Neural cell (in vitro differentiated cells): ENCODE data around the gene MACF1.

ENCODE experiments used
- EP300 ChIP-seq: fragments of 450-650 bp; conservative IDR thresholded peaks from 2 replicates; pipeline ENCODE4 v1.6.1; 2014; ENCODE audit warnings: antibody characterized with exemption, mild to moderate bottlenecking, moderate library complexity; ENCODE audit not compliant: poor library complexity, severe bottlenecking
- EZH2 ChIP-seq: fragments of 200-600, 300-800 bp; shearing (Covaris generic), sonication (generic); IDR thresholded peaks from 2 replicates; pipeline ENCODE4 v1.6.1; 2014; ENCODE audit warnings: antibody characterized with exemption, low read length, borderline replicate concordance, mild to moderate bottlenecking; ENCODE audit not compliant: insufficient read depth, poor library complexity, severe bottlenecking
- MXI1 ChIP-seq: fragments of 450-650 bp; conservative IDR thresholded peaks from 2 replicates; pipeline ENCODE4 v1.6.1; 2014; ENCODE audit warnings: antibody characterized with exemption, mild to moderate bottlenecking; ENCODE audit not compliant: poor library complexity, severe bottlenecking
- POLR2AphosphoS5 ChIP-seq: IDR thresholded peaks from 2 replicates; pipeline ENCODE4 v1.6.1; 2012
- RAD21 ChIP-seq: fragments of 450-650 bp; conservative IDR thresholded peaks from 2 replicates; pipeline ENCODE4 v1.6.1; 2014; ENCODE audit warnings: antibody characterized with exemption, mild to moderate bottlenecking, moderate library complexity
- SMC3 ChIP-seq: fragments of 450-650 bp; conservative IDR thresholded peaks from 2 replicates; pipeline ENCODE4 v1.6.1; 2014; ENCODE audit warnings: antibody characterized with exemption, mild to moderate bottlenecking, moderate library complexity; ENCODE audit not compliant: poor library complexity
- TF ChIP-seq, protein P1 (sequence below): fragments of 450-650 bp; IDR thresholded peaks from 2 replicates; pipeline ENCODE4 v1.5.1; 2014; ENCODE audit warnings: antibody characterized with exemption, mild to moderate bottlenecking, moderate library complexity; ENCODE audit not compliant: poor library complexity, severe bottlenecking
- TF ChIP-seq, protein P2 (sequence below): IDR thresholded peaks from 2 replicates; pipeline ENCODE4 v1.6.1; 2012; ENCODE audit warnings: borderline replicate concordance

DNA sequence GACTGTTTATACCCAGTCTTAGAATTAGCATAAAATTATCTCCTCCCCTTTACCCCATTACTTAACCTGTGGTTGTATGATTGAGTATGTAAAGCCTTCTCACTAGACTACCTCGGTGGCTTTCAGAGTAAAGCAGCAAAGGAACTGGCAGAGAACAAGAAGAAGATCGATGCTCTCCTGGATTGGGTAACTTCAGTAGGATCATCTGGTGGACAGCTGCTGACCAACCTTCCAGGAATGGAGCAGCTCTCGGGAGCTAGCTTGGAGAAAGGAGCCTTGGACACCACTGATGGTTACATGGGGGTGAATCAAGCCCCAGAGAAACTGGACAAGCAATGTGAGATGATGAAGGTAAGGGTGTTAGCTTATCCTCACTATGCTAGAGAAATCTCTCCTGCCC, 148.4 kb downstream of the MACF1 start:
- TF ChIP-seq, protein P1, sequence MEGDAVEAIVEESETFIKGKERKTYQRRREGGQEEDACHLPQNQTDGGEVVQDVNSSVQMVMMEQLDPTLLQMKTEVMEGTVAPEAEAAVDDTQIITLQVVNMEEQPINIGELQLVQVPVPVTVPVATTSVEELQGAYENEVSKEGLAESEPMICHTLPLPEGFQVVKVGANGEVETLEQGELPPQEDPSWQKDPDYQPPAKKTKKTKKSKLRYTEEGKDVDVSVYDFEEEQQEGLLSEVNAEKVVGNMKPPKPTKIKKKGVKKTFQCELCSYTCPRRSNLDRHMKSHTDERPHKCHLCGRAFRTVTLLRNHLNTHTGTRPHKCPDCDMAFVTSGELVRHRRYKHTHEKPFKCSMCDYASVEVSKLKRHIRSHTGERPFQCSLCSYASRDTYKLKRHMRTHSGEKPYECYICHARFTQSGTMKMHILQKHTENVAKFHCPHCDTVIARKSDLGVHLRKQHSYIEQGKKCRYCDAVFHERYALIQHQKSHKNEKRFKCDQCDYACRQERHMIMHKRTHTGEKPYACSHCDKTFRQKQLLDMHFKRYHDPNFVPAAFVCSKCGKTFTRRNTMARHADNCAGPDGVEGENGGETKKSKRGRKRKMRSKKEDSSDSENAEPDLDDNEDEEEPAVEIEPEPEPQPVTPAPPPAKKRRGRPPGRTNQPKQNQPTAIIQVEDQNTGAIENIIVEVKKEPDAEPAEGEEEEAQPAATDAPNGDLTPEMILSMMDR: no peak
- TF ChIP-seq POLR2AphosphoS5 (no peak), RAD21 (no peak), SMC3 (no peak), EP300 (no peak), EZH2 (no peak), MXI1 (no peak)
- TF ChIP-seq, protein P2, sequence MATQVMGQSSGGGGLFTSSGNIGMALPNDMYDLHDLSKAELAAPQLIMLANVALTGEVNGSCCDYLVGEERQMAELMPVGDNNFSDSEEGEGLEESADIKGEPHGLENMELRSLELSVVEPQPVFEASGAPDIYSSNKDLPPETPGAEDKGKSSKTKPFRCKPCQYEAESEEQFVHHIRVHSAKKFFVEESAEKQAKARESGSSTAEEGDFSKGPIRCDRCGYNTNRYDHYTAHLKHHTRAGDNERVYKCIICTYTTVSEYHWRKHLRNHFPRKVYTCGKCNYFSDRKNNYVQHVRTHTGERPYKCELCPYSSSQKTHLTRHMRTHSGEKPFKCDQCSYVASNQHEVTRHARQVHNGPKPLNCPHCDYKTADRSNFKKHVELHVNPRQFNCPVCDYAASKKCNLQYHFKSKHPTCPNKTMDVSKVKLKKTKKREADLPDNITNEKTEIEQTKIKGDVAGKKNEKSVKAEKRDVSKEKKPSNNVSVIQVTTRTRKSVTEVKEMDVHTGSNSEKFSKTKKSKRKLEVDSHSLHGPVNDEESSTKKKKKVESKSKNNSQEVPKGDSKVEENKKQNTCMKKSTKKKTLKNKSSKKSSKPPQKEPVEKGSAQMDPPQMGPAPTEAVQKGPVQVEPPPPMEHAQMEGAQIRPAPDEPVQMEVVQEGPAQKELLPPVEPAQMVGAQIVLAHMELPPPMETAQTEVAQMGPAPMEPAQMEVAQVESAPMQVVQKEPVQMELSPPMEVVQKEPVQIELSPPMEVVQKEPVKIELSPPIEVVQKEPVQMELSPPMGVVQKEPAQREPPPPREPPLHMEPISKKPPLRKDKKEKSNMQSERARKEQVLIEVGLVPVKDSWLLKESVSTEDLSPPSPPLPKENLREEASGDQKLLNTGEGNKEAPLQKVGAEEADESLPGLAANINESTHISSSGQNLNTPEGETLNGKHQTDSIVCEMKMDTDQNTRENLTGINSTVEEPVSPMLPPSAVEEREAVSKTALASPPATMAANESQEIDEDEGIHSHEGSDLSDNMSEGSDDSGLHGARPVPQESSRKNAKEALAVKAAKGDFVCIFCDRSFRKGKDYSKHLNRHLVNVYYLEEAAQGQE: no peak
